K562 (cell line): ENCODE measurements around the gene ZCWPW1. TPM values are rescaled to one million over a fixed set of nuclear protein-coding genes. Genes with fewer than 3 reads are reported as not detected.

Source experiments
- ATF1 ChIP-seq, 2 experiments: fragments of 450-650 bp in 1 of 2; IDR thresholded peaks; 2 replicates each; pipeline ENCODE4 v1.6.1; 2016; ENCODE audit warnings: missing compliant biosample characterization in 1 of 2, missing genetic modification characterization in 1 of 2
- C11orf30 ChIP-seq: fragments of 450-650 bp; IDR thresholded peaks from 2 replicates; pipeline ENCODE4 v1.6.1; 2016; ENCODE audit warnings: low read depth, mild to moderate bottlenecking
- CC2D1A ChIP-seq: fragments of 450-650 bp; IDR thresholded peaks from 2 replicates; pipeline ENCODE4 v1.6.1; 2017; ENCODE audit warnings: mild to moderate bottlenecking
- CHD4 ChIP-seq: fragments of 200-600 bp; sonication (generic); IDR thresholded peaks from 3 replicates; pipeline ENCODE4 v1.6.1; 2012; ENCODE audit warnings: low read depth, mild to moderate bottlenecking, mixed read lengths, low read length, inconsistent platforms; ENCODE audit not compliant: insufficient read depth, insufficient replicate concordance, poor library complexity, severe bottlenecking
- CHD7 ChIP-seq: fragments of 200-600 bp; sonication (generic); IDR thresholded peaks from one replicate; pipeline ENCODE4 v1.6.1; 2012; ENCODE audit warnings: mild to moderate bottlenecking, low read depth, low read length, inconsistent platforms
- MAFK ChIP-seq: IDR thresholded peaks from 2 replicates; pipeline ENCODE4 v1.6.1; 2011; ENCODE audit warnings: low read length, improper control_type of control experiment
- MAX ChIP-seq: sonication (generic); formaldehyde crosslinking; IDR thresholded peaks from 2 replicates; pipeline ENCODE4 v1.9.0; 2022; ENCODE audit warnings: mild to moderate bottlenecking, missing genetic modification reagents
- MAZ ChIP-seq, 2 experiments: fragments of 450-650 bp in 1 of 2; sonication (generic) in 1 of 2; formaldehyde crosslinking; IDR thresholded peaks in 1 of 2; conservative IDR thresholded peaks in 1 of 2; 2 replicates each; pipeline versions ENCODE4 v1.4.0 to v1.5.0; 2020; ENCODE audit warnings: mild to moderate bottlenecking in 1 of 2, missing genetic modification reagents in 1 of 2
- MTA3 ChIP-seq: fragments of 450-650 bp; formaldehyde crosslinking; IDR thresholded peaks from 2 replicates; pipeline ENCODE4 v1.6.1; 2017; ENCODE audit warnings: mild to moderate bottlenecking, borderline replicate concordance
- NR3C1 ChIP-seq: sonication (generic); formaldehyde crosslinking; IDR thresholded peaks from 2 replicates; pipeline ENCODE4 v1.8.1; 2022; ENCODE audit warnings: missing genetic modification reagents
- POLR2H ChIP-seq: IDR thresholded peaks from 2 replicates; pipeline ENCODE4 v1.6.1; 2016; ENCODE audit warnings: missing genetic modification characterization, low read depth, mild to moderate bottlenecking, control low read depth, missing compliant biosample characterization, moderate library complexity
- SMAD1 ChIP-seq: fragments of 150-350 bp; IDR thresholded peaks from 2 replicates; pipeline ENCODE4 v1.6.1; 2014; ENCODE audit warnings: low read length, low read depth; ENCODE audit not compliant: partially characterized antibody
- TAF7 ChIP-seq: fragments of 450-650 bp; IDR thresholded peaks from 2 replicates; pipeline ENCODE4 v1.6.1; 2016; ENCODE audit warnings: missing genetic modification characterization, missing compliant biosample characterization
- TEAD1 ChIP-seq, 2 experiments: fragments of 450-650 bp in 1 of 2; sonication (generic) in 1 of 2; formaldehyde crosslinking; IDR thresholded peaks; 2 replicates each; pipeline versions ENCODE4 v1.4.0 to v1.8.0; 2020 to 2022; ENCODE audit warnings: mild to moderate bottlenecking in 2 of 2, missing genetic modification reagents in 1 of 2
- ZFP1 ChIP-seq: fragments of 450-650 bp; formaldehyde crosslinking; IDR thresholded peaks from 2 replicates; pipeline ENCODE4 v1.4.0; 2020; ENCODE audit warnings: mild to moderate bottlenecking, mixed read lengths
- ZNF197 ChIP-seq: fragments of 200-800 bp; sonication (Bioruptor generic); IDR thresholded peaks from 2 replicates; pipeline ENCODE4 v1.6.1; 2016; ENCODE audit warnings: low read depth, missing genetic modification characterization, missing compliant biosample characterization
- polyA plus RNA-seq, 8 experiments: library from polyadenylated mRNA; depleted of rRNA in 4 of 8; stranded (reverse) in 5 of 8; unstranded in 3 of 8; fragments of >200 nt; fragmentation: Nextera tagmentation in 2 of 8; fragmentation: Illumina TruSeq in 1 of 8; extraction: Ambion mirVana in 2 of 8; extraction: Trizol in 1 of 8; gene quantifications; 2 replicates each; pipeline versions ENCODE4 v1.2.1 to v1.2.3, GENCODE V29; 2011 to 2014; ENCODE audit warnings: inconsistent platforms in 1 of 8, missing spikeins in 1 of 8
- total RNA-seq, 7 experiments: library from RNA; depleted of rRNA in 6 of 7; stranded (reverse); fragments of >200 nt in 6 of 7; fragmentation: Illumina TruSeq in 2 of 7; extraction: Trizol in 2 of 7; gene quantifications; 2 replicates each; pipeline versions ENCODE4 v1.2.1 to v1.2.3, GENCODE V29; 2011 to 2021; ENCODE audit warnings: low replicate concordance in 1 of 7

Gene ZCWPW1
- total and polyA plus RNA-seq, 9 of the 15 experiments (the other 6 are each of a cell fraction or from before 2014, with no cell fraction given): 0.18 to 1.7 (median 1.2) TPM

- TF ChIP-seq ZNF197 (CRISPR knock-in tag): no peak
- TF ChIP-seq C11orf30: peak; percentile 26; the same call in 1 of the 2 replicates
- peak; percentile 54 to 78; a peak in 3 of 4 replicates for TF ChIP-seq MAZ (CRISPR knock-in tag; conservative IDR thresholded peaks at IDR 0.05 in 1 of 2, IDR thresholded peaks at IDR 0.05 in 1 of 2)
- TF ChIP-seq MTA3: peak; percentile 99
- peak; percentile 57 for TF ChIP-seq SMAD1
- TF ChIP-seq MAX (CRISPR knock-in tag): peak; percentile 100
- 0 out of 2 replicates have a peak, but pooled peaks have one; percentile 35 for TF ChIP-seq CC2D1A
- no peak for TF ChIP-seq CHD4
- TF ChIP-seq CHD7: no peak
- no peak for TF ChIP-seq MAFK
- TF ChIP-seq NR3C1: peak; percentile 95
- no peak for TF ChIP-seq ATF1 (CRISPR knock-in tag; IDR thresholded peaks at IDR 0.05)
- peak; percentile 85 for TF ChIP-seq ATF1 (tag; IDR thresholded peaks at IDR 0.05)
- peak; percentile 98 for TF ChIP-seq POLR2H (tag)
- TF ChIP-seq TEAD1 (CRISPR knock-in tag; IDR thresholded peaks at IDR 0.05): peak; percentile 56 to 94; a peak in 2 of 4 replicates
- 0 out of 2 replicates have a peak, but pooled peaks have one; percentile 54 for TF ChIP-seq ZFP1 (CRISPR knock-in tag)
- TF ChIP-seq TAF7 (tag): peak; percentile 70; the same call in 1 of the 2 replicates
These were observed at the start of gene ZCWPW1 (continued) for GRCh38 chr7:100428199-100428966.
